AML-193 (cell line): ENCODE data around the gene NR1H3.

Experiments used
- DNase-seq, 2 experiments: peaks; one replicate each; lab custom pipeline; 2025; lab: John Stamatoyannopoulos, UW

The NR1H3 gene

GRCh38 chr11:47244448-47245350 is 13.1 kb upstream of the NR1H3 start:
- no peak for DNase-seq

DNA sequence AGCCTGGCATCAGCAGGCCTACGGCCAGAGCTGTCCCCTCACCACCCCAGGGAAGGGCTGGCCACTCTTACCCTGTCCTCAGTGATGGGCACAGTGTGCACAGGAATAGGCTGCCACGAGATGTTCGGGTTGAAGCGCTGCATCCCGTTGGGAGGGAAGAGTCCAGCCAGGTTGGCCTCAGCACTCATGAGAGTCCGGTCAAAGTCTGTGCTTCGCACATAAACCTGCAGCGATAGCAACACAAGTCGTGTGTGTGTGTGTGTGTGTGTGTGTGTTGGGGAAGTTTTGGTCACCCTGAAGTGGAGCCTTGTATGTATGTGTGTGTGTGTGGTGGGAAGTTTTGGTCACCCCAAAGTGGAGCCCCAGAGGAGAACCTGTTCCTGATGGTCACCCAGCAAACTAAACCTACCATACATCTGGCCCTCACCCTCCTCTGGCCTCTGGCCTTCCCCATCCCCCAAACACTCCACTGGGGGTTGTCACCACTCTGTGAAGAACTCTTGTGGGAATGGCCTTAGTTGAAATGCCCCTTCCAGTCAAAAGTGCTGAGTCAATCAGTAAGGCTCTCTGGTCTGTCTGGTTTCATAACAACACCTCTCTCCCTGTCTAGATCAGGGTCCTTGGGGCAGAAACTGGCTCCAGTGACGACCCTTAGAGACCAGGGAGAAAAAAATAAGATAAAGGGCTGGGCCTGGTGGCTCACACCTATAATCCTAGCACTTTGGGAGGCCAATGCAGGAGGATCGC is 12.0 kb upstream of the NR1H3 start:
- DNase-seq = no peak

GRCh38 chr11:47247502-47247901 is 10.3 kb upstream of the NR1H3 start:
- DNase-seq = no peak

- DNase-seq = no peak
Measured at GRCh38 chr11:47248304-47248663, 9.5 kb upstream of the NR1H3 start.

DNA sequence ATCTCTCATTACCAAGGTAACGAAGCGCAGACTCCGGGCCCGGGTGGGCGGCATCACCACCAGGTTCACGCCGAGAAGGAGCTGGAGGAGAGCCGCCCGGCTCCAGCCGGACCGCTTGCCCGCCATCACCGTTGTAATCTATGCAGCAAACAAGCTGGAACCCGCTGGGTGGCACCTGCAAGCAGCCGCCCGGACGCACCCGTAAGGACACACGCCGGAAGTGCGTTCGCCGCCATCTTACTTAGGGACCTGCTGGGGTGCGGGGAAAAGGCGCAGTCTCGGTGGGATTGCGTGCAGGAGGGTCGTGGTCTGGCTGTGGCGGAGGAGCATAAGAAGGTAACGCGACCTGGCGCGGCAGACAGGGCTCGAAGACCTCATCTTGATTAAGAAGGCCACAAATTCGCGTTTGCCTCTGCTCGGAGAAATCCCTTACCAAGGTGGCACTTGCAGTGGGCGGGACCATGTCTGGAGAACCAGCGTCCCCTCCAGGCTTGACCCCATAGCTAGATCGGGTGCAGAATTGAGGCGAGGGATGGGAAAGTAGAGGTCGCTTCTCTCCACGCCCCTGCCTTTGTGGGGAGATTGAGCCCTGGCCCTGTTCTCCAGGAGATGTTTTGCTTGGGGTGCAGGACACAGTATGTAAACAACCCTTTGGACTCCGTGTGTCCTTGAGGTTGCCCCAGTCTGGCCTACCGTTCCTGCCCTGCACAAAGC is 9.0 kb upstream of the NR1H3 start, which contains the start of gene ACP2:
Gene ACP2 (minus strand): TSS at position 151 of the 714 bp plus-strand sequence. CDS start 25 bp downstream, at position 126.
- peak; percentile 81 to 87 for DNase-seq

DNA sequence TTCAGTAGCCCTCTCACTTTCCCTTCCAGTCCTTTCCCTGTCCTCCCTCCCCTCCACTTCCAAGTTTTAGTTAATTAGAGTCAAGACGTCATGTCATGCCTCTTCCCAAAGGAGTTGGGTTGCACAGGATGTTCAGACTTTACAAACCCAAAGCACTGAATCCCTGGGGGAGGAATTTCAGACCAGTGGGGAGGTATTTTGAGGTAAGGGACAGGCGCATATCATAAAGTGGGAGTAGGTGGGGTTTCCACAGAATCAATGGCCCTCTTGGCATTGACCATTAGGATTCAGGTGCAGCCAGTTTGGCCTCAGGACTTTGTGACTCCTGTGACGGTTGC is 8.4 kb upstream of the NR1H3 start:
- DNase-seq = no peak

GRCh38 chr11:47251751-47252150 is 6.0 kb upstream of the NR1H3 start:
- DNase-seq = no peak

DNA sequence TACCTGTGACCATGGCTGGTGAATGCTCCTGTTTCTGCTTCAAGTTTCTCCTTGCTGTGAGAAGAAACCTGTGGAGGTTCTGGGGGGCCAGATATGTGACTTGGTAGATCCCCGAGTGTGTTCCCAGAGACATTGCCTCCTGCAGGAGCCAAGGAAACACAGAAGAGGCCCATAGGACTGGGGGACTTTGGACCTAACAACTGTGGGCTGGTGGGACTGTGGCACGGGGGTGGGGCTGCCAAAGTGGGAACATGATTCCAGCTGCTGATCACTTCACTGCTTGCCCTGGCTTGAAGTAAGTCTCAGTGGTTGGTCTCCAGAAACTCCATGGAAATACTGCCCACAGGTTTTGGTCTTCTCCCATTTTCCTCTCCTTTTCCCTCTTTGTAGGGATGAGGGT is 4.1 kb upstream of the NR1H3 start:
- no peak for DNase-seq

DNA sequence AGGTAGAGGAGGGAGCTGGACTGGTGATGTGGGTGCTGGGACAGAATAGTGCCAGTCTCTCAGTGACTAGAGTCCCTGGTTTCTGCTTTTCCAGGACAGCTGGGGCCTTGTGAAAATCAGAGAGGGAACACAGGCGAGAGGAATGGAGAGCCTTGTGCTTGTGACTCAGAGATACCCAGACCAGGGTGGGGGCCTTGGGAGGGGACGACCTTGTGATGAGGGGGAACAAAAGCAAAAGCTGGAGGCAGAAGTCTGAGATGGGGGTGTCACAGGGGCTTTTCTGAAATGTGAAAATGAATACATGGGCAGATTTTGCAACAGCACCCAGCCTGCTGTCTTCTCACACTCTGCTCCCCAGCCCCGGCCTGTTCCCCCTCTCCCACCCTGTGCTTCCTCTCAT is 3.4 kb upstream of the NR1H3 start:
- DNase-seq = no peak

GRCh38 chr11:47256374-47256773 is 1.4 kb upstream of the NR1H3 start:
- no peak for DNase-seq

- no peak for DNase-seq
Measured at GRCh38 chr11:47257177-47257516, 649 bp upstream of the NR1H3 start.

- DNase-seq = no peak
Measured at GRCh38 chr11:47258317-47258902, 614 bp downstream of the NR1H3 start.

- peak; percentile 27 to 39 for DNase-seq
Measured at GRCh38 chr11:47259232-47259977, 1.6 kb downstream of the NR1H3 start.

DNA sequence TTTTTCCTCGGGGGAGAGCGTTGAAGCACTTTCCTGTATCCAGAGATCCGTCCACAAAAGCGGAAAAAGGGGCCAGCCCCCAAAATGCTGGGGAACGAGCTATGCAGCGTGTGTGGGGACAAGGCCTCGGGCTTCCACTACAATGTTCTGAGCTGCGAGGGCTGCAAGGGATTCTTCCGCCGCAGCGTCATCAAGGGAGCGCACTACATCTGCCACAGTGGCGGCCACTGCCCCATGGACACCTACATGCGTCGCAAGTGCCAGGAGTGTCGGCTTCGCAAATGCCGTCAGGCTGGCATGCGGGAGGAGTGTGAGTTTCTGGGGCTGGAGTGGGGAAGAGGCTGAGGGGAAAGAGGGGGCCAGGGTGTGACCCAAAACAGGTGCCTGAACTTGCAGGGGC is 2.6 kb downstream of the NR1H3 start:
- DNase-seq = no peak

DNA sequence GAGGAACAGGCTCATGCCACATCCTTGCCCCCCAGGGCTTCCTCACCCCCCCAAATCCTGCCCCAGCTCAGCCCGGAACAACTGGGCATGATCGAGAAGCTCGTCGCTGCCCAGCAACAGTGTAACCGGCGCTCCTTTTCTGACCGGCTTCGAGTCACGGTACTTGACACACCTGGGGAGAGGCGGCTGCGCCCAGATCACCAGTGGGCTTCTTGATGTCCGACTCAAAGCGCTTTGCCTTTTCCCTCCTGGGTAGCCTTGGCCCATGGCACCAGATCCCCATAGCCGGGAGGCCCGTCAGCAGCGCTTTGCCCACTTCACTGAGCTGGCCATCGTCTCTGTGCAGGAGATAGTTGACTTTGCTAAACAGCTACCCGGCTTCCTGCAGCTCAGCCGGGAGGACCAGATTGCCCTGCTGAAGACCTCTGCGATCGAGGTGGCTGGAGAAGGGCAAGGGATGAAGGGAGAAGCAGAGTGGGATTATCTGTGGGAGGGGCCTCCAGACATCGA is 3.5 kb downstream of the NR1H3 start:
- DNase-seq = no peak

DNA sequence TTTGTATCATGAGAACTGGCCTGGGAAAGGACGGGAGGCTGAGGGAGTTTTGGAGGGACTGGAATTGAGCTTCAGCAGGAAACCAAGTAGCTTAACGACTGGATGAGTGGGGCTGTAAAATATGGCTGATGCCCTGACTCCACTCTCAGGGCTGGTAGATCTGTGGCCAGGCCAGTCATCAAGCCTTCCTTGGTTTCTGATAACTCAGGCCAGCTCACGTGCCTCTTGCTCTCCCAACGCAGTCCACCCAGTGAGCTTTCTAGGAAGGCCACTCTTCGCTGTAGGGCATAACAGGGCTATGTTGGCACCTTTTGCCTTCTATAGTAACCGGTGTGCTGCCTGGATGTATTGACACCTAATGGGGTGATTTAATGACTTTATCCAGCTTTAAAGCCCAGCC is 6.3 kb downstream of the NR1H3 start:
- DNase-seq = no peak

GRCh38 chr11:47264521-47264920 is 6.7 kb downstream of the NR1H3 start:
- DNase-seq = no peak

DNA sequence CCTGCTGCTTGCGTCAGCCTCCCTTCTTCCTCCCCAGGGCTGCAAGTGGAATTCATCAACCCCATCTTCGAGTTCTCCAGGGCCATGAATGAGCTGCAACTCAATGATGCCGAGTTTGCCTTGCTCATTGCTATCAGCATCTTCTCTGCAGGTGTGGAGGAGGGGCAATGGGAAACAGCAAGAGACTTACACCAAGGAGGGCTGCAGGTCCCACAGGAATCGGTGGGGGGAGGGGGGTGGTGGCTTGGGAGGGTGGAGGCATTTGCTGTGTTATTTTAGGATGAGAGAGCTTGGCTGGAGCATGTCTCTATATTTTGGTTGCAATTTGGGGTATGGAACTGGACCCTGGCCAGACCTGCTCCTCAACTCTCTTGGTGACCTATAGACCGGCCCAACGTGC is 10.1 kb downstream of the NR1H3 start:
- DNase-seq = no peak

GRCh38 chr11:47268448-47269001 is 10.7 kb downstream of the NR1H3 start:
- no peak for DNase-seq

- peak; percentile 90 to 91 for DNase-seq
Measured at GRCh38 chr11:47269002-47269828, 11.4 kb downstream of the NR1H3 start.
